HG03558 (cell line): ENCODE data around the gene KRTAP12-4.
"Not testable (repeated sequence)": the region's sequence is repeated elsewhere in the genome, so short reads cannot be mapped to it uniquely, and the experiment has no call there.

Source experiments
- ATAC-seq: cut with Tn5 transposase; IDR thresholded peaks from one replicate; pipeline ENCODE4 v1.9.1; 2021; ENCODE audit warnings: moderate number of reproducible peaks; ENCODE audit not compliant: unreplicated experiment; ENCODE audit errors: extremely low read depth

The KRTAP12-4 gene

GRCh38 chr21:44654576-44655175, at the start of gene KRTAP12-4:
Gene KRTAP12-4 (minus strand): TSS chr21:44654659. CDS start chr21:44654614, 45 bp downstream.
- ATAC-seq, result no peak

GRCh38 chr21:44703731-44704635, 49.5 kb upstream of the KRTAP12-4 start:
- no peak for ATAC-seq

GRCh38 chr21:44702973-44703730, 48.7 kb upstream of the KRTAP12-4 start:
- no peak for ATAC-seq

- ATAC-seq, result no peak
These were observed 47.9 kb upstream of the KRTAP12-4 start for GRCh38 chr21:44702111-44702972.

- no peak for ATAC-seq
These were observed 47.1 kb upstream of the KRTAP12-4 start for GRCh38 chr21:44701541-44701940.

- ATAC-seq, result no peak
These were observed 46.6 kb upstream of the KRTAP12-4 start for GRCh38 chr21:44701023-44701400.

GRCh38 chr21:44700101-44701022, 45.9 kb upstream of the KRTAP12-4 start:
- no peak for ATAC-seq

GRCh38 chr21:44699502-44700001, 45.1 kb upstream of the KRTAP12-4 start:
- no peak for ATAC-seq

GRCh38 chr21:44697811-44698734, 43.6 kb upstream of the KRTAP12-4 start:
- ATAC-seq, result no peak

- ATAC-seq, result not testable (repeated sequence)
These were observed 42.8 kb upstream of the KRTAP12-4 start, which contains the start of gene KRTAP10-12 for GRCh38 chr21:44697172-44697810. Gene KRTAP10-12 (plus strand): TSS chr21:44697172. CDS start chr21:44697202, 30 bp downstream.

- ATAC-seq, result no peak
These were observed 42.1 kb upstream of the KRTAP12-4 start for GRCh38 chr21:44696572-44696971.

GRCh38 chr21:44695641-44696040, 41.2 kb upstream of the KRTAP12-4 start:
- ATAC-seq, result no peak

- ATAC-seq, result no peak
These were observed 40.7 kb upstream of the KRTAP12-4 start for GRCh38 chr21:44695184-44695583.

- ATAC-seq, result no peak
These were observed 40.3 kb upstream of the KRTAP12-4 start for GRCh38 chr21:44694776-44695175.

GRCh38 chr21:44692798-44693512, 38.5 kb upstream of the KRTAP12-4 start:
- ATAC-seq, result no peak

GRCh38 chr21:44691686-44692085, 37.2 kb upstream of the KRTAP12-4 start:
- ATAC-seq, result no peak
